Measurements from ENCODE around the gene DHRS2.

Gene DHRS2

DNA sequence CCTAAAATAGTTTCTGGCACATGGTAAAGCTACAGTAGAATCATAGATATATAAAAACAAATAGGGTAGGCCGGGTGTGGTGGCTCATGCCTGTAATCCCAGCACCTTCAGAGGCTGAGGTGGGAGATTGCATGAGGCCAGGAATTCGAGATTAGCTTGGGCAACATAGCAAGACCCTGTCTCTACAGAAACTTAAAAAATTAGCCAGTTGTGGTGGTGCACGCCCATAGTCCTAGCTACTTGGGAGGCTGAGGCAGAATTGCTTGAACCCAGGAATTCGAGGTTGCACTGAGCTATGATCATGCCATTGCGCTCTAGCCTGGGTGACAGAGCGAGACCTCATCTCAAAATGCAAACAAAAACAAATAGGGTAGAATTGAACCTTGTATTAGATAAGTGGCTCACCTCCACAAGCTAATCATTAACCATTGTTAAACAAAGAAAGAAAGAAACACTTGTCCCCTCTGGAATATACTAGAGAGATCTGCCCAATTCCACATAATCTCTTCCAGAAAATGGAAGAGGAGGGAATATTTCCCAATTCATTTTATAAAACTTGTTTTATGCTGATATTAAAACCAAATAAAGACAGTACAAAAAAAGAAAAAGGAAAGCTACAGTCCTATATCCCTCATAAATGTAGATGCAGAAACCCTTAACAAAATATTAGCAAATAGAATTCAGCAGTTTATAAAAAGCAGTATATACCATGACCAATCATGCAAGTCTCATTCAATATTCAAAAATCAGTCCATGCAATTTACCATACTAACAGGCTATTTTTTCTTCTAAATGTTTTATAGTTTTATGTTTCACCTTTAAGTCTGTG is 22.7 kb upstream of the DHRS2 start:
- no peak for DNase-seq

- no peak for DNase-seq
Observed at GRCh38 chr14:23614395-23614828, 21.8 kb upstream of the DHRS2 start.

GRCh38 chr14:23615856-23616255 is 20.3 kb upstream of the DHRS2 start:
- DNase-seq: no peak

DNA sequence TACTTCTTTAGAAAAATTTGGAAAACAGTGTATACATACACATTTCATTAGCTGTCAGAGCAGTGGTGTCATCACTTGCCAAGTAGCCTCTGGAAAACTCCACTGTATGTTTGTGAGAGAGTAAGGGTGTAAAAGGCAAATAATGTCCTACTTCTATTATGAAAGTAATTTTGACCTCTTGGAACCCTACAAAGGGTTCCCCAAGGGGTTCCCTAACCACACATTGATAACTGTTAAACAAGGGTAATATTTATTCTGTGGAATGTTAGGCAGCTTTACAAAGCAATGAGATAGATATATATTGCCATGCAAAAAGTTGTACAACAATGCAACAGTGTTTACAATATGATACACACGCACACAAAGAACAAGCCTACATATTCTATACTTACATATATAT is 18.6 kb upstream of the DHRS2 start:
- DNase-seq: no peak

GRCh38 chr14:23618415-23618988 is 17.7 kb upstream of the DHRS2 start:
- no peak for DNase-seq

DNA sequence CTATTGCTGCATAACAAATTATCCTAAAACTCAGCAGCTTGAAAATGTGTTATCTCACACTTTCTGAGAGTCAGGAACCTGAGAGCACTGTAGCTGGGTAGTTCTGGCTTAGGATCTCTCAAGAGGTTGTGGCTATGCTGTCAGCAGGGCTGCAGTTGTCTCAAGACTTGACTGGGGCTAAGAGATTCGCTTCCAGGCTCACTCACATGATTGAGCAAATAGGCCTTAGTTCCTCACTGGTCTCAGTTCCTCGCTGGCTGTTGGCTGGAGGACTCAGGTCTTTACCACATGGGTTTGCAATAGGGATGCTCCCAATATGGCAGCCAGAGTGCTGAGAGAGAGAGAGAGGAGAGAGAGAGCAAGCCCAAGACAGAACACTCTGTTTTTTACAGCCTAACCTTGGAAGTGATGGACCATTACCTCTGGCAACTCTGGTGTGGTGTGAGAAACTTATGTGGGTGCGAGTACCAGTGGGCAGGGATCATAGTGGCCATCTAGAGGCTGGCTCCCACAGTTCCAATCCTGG is 15.9 kb upstream of the DHRS2 start:
- DNase-seq: no peak

GRCh38 chr14:23621204-23621931 is 14.8 kb upstream of the DHRS2 start:
- DNase-seq: no peak

- DNase-seq: no peak
Observed at GRCh38 chr14:23621932-23622730, 14.0 kb upstream of the DHRS2 start.

- no peak for DNase-seq
Observed at GRCh38 chr14:23622990-23623389, 13.2 kb upstream of the DHRS2 start.

GRCh38 chr14:23623962-23624361 is 12.2 kb upstream of the DHRS2 start:
- DNase-seq: no peak

- no peak for DNase-seq
Observed at GRCh38 chr14:23624830-23625404, 11.2 kb upstream of the DHRS2 start.

GRCh38 chr14:23626946-23627345 is 9.2 kb upstream of the DHRS2 start:
- no peak for DNase-seq

DNA sequence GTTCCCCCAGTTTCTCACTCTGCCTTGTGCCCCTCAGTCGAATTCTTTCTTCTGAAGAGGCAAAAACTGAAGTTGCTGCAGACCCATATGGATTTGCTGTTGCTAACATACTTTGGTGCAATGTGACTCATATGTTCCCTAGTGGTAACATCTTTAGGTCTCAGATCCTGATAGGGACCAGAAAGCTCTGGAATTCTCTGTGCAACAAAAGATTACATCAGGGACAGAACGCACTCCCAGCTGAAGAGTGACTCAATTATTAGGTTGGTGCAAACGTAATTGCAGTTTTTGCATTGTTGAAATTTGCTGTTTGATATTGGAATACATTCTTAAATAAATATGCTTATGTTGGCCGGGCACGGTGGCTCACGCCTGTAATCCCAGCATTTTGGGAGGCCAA is 8.2 kb upstream of the DHRS2 start:
- DNase-seq: no peak

- no peak for DNase-seq
Observed at GRCh38 chr14:23629204-23629603, 7.0 kb upstream of the DHRS2 start.

DNA sequence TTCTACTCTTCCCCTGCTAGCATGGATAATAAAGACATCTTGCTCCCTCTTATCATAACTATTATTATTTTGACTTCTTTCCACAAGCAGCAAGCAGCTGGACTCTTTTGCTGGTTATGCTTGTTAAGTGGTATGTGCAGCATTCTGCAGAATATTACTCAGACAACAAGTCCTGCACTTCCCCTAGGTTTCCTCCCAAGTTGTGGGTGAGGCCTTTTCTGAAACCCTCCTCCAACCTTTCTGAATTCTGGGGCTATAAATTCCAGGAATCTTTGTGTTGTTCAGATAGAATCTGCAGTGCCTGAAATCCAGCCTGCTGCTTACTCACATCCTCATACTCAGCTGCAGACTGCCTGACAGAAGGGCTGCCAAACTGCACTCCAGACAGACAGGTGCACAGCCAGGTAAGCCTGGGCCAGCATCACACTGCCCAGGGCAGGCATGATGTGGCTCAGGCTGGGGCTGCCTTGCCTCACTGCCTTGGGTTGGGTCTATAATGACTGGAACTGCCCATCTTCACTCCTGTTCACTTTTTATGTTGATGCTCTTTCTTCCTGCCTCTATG is 6.2 kb upstream of the DHRS2 start:
- DNase-seq: no peak

GRCh38 chr14:23630687-23631086 is 5.5 kb upstream of the DHRS2 start:
- no peak for DNase-seq

GRCh38 chr14:23631234-23631633 is 4.9 kb upstream of the DHRS2 start:
- DNase-seq: no peak

DNA sequence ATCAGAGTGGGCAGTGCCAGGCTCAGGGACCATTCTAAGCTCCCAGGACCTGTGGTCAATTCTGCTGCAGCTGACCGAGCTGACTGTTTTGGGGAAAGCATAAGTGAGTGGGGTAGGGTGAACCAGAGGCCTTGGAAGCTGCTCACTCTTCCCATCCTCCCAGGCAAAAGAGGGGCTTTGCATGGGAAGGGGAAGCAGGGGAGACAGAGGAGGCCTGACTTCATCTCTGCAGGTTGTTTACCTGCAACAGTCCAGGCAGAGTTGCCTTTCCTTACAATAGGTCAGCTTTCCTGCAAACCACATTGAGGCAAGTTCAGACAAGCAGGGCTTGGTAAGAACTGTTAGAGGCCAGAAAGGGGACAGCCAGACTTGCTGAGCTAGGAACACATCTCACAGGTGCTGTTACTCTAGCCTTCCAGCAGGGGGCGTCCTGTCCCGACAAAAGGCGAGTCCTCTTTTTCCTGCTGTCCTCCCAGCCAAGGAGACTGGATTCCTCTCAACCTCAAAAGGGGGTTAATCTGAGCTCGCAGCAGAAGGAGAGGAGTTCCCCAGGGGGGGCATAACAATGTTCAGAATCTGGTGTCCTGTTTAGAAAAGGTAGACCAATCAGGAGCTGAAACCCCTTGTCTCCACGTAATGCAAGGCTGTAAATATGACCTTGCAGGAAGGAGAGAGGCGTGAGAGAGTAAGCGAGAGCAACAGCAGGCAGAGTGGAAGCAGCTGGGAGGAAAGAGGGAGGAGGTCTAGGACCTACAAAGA is 4.3 kb upstream of the DHRS2 start:
- peak; percentile 71 to 74 for DNase-seq

DNA sequence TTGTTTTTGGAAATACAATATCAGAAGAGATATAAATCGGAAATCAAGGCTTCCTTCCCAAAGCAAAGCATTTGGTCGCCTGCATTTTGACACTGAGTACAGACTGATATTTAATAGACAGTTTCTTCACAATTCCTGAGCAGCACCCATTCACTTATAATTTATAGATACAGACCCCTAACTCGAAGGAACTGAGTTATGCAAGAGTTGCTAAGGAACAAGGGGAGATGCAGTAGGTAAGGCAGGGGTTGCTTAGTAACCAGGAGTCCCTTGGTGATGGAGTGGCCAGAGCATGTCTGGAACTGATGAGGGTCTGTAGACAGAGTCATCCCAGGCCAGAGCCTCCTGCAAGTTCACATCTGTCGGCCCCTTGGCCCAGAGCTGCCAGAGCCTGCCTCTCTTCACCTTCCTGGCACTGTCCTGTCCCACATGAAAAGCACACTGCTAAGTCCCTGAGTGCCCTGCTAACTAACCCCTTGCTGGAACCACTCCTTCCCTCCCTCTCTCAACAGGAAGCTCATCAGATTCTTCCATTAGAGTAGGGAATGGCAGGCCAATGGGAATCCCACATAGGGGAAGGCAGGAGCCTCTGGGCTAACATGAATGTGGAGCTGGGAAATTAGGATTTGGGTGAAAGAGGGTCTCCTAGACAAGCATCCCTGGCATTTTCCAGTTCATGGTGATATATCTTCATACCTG is 3.6 kb upstream of the DHRS2 start:
- DNase-seq: no peak

GRCh38 chr14:23633160-23633701 is 2.9 kb upstream of the DHRS2 start:
- DNase-seq: no peak
